EL (cell line): ENCODE data around the gene KRTAP10-9.
"Not testable (repeated sequence)": the region's sequence is repeated elsewhere in the genome, so short reads cannot be mapped to it uniquely, and the experiment has no call there.

Source experiments
- DNase-seq: peaks from one replicate; pipeline ENCODE4 v3.0.0-alpha.2; 2016

Gene KRTAP10-9

DNA sequence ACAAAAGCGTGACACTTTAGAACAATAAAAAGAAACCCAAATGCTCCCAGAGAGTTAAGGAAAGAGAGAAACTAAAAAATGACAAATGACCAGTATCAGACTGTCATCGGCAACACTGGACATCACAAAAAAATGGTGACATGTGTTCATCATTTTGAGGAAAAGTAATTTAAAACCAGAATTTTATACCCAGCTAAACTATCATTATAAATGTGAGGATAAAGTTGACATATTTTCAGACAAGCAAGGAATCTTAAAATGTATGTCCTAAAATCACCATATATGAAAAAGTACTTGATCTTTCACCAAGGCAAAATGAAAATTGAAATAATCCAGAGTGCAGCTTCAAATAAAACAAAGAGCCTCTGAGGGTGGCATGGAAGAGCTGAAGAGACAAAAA is 18.0 kb downstream of the KRTAP10-9 start:
- DNase-seq = no peak

DNA sequence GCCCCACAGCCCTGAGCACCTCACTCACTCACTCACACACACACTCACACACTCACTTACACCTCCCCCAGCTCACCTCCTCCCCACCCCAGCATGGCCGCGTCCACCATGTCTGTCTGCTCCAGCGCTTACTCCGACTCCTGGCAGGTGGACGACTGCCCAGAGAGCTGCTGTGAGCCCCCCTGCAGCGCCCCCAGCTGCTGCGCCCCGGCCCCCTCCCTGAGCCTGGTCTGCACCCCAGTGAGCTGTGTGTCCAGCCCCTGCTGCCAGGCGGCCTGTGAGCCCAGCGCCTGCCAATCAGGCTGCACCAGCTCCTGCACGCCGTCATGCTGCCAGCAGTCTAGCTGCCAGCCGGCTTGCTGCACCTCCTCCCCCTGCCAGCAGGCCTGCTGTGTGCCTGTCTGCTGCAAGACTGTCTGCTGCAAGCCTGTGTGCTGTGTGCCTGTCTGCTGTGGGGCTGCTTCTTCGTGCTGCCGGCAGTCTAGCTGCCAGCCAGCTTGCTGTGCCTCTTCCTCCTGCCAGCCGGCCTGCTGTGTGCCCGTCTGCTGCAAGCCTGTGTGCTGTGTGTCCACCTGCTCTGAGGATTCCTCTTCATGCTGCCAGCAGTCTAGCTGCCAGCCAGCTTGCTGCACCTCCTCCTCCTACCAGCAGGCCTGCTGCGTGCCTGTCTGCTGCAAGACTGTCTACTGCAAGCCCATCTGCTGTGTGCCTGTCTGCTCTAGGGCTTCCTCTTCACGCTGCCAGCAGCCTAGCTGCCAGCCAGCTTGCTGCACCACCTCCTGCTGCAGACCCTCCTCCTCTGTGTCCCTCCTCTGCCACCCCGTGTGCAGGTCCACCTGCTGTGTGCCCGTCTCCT is 19.7 kb downstream of the KRTAP10-9 start, which contains the start of gene KRTAP10-11:
KRTAP10-11 (plus strand) TSS at position 49 of the 856 bp plus-strand sequence; CDS start at position 94, 45 bp downstream.
- not testable (repeated sequence) for DNase-seq

DNA sequence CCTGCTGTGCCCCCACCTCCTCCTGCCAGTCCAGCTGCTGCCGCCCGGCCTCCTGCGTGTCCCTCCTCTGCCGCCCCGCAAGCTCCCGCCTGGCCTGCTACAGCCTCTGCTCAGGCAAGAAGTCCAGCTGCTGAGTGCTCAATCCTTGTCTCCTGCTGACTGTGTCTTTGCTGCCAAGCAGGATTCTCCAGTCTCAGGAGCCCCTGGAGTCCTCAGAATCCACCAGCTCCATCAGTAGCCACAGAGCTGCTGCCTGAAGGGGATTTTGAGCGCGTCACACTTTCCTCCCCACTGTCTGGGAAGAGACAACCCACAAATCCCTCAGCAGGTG is 20.3 kb downstream of the KRTAP10-9 start:
- DNase-seq = no peak

DNA sequence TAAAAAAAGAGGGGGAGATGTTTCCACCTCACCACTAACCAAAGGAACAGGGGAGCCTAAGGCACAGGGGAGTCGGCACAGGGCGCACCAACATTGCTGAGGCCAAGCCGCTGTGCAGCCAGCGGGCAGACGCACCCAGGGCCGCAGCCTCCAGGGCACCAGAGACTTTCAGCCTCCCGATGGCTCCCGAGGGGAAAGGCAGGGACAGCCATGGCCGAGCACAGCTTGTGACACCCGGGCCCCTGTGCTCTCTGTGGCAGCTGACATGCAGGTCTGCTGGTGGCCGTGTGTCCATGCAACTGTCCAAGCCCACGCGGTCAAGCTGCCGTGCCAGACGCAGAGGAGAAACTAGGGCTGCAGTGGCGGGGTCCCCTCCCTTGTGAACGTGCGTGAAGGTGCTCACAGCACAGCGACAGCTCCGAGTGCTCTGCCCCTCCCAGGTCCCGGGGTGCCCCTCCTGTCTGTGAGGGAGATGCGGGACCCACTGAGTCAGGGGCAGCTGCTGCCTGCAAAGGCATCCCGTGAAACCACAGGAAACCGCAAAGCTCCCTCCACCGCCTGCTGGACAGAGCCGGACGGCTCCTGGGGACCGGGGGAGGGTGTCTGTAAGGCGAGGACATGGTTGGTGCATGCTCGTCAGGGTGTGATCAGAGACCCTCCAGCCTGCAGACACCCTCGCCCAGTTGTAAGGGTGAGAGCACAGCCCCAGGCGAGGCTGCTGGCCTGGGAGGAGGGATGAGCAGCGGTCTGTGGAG is 21.8 kb downstream of the KRTAP10-9 start:
- DNase-seq = no peak

DNA sequence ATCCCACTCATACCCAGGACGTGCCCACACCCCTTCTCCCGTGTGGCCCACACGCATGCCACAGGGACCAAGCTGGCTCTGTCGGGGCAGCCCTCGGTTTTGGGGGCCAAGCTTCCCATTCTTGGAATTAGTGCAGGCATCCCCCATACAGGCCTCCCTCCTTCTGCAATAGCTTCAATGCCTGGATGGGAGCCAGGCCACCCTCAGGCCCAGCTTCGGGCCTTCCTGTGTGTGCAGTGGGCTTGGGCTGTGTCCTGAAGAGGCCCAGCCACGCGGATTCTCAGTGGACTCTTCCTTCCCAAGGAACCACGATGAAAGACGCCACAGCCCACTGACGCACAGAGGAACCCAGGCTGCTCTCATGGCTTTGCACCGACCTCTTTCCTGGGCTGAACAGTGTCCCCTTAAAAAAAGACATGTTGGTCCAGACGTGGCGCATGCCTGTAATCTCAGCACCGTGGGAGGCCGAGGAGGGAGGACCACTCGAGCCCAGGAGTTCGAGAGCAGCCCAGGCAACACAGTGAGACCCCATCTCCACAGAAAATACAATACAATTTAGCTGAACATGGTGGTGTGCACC is 22.7 kb downstream of the KRTAP10-9 start:
- DNase-seq = no peak

DNA sequence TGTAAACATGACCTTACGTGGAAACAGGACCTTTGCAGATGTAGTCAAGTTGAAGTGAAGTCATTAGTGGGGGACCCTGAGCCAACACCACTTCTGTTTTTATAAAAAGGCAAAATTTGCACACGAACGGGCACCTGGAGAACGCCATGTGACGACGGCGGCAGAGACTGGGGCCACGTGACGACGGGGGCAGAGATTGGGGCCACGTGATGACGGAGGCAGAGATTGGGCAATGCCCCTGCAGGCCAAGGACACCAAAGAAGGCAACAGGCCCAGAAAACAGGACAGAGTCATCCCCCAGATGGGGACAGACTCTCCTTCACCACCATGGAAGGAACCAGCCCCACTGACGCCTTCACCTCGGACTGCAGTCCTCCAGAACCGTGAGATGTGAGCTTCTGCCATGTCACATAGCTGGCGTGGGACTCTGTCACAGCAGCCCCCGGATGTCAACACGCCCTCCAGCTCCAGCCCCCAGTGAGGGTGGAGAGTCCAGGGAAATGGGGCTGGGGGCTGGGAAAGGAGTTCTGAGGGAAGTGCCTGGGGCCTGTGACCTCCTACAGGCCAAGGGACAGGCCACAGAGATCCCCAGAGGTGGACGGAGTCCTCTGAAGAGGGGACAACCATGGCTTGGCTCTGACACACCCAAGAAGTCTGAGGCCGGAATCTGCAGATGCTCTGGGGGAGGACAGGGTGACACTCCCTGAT is 23.5 kb downstream of the KRTAP10-9 start:
- DNase-seq = no peak

DNA sequence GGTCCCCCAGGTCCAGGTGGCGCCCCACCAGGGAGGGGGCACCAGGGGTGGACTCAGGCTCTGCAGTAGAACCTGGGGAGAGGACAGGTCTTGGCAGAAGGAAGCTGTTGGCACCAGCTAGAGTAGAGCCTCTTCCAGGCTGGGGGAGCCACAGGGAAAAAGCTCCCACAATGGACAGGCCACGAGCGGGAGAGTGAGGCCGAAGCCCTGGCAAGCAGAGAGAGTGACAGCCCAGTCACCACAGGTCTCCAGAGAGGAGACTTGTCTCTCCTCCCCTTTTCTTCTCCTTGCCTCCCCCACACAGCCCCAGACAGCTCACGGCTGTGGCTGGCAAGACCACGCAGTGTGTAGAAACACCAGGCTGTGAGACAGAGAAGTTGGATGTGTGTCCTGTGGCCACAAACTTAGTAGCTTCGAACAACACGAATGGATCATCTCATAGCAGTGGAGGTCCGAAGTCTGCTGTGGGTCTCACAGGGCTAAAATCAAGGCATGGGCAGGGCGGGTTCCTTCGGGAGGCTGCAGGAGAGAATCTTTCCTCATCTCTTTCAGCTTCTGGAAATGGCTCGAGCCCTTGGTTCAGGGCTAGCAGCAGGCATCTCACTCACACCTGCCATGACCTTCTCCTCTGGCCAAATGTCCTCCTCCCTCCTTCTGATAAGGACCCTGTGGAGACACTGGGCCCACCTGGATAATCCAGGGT is 24.2 kb downstream of the KRTAP10-9 start:
- DNase-seq = no peak

DNA sequence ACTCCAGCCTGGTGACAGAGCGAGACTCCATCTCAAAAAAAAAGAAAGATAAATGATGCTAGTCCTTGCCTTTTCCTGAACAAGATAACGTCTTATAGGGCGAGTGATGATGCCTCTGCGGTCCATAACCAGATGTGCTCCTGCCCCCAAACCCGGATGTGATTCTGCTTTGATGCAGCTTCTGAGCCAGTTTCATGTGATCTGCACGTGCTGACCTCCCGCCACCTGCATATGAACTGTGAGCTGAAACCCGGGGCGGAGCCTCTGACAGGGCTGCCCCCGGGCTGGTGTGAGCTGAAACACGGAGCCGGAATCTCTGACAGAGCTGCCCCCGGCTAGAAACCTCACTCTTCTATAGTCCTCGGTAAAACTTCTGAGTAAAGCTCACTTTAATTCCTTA is 26.2 kb downstream of the KRTAP10-9 start:
- no peak for DNase-seq

DNA sequence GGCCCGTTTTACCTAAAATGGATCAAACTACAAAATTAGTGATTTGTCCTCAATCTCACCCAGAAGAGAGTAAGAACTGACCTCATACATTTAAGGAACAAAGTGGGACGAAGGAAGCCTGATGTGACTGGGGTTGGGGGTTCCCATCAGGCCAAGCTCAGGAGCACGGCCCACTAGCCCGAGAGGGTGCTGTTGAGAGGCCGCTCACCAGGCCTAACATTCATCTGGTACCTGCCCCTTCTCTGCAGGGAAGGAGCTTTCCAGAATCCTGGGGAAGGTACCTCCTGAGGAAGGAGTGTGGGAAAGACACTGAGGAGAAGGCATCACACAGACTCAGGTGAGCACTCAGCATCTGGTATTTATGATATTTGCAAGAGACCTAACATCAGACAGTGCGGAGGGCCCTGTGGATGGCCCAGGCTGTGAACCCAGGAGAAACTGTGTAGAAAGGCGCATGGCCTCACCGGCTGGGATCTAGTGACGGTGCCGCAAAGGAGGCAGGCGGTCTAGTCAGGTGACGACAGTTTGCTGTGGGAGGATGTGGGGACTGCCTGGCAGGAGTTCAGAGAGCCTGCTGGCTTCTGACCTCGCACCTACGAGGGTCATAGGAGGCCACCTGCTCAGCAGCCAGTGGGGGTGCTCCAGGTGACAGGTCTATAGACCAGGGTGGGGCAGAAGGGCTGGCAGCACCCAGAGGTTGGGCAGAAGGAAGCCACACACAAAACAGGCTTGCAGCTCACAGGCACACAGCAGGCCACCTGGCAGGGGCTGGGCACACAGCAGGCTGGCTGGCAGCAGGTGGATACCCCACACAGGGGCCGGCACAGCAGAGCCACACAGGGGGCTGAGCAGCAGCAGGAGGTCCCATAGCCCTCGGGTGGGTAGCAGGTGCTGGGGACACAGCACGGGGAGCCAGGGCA is 27.0 kb downstream of the KRTAP10-9 start:
- no peak for DNase-seq

DNA sequence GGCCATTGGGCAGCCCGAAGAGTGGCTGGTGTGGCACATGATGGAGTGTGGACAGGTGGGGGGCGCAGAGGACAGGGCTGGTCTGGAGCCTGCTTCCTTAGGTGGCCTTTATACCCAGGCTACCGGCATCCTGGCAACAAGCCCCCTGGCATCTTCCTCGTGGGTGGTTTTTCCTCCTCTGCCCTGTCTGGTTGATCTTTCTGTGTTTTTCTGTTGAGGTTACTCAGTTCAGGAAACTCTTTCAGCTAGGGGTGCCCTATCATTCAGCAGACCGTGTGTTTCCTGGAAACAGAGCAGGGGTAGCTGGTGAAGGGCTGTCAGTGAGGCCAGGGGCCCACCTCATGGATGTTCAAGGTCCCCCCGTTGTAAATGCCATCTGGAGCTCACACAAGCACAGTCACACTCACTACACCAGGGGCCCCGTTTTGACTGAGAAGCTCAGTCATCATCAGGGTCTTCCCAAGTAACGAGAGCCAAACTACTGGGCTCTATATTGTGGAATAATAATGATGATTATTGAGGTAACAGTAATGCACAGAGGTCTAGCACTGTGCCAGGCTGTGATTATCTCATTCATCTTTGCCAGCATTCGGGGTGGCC is 27.8 kb downstream of the KRTAP10-9 start, which contains the start of gene KRTAP12-4:
KRTAP12-4 (minus strand) TSS at position 84 of the 600 bp plus-strand sequence; CDS start at position 39, 45 bp downstream.
- DNase-seq = no peak

DNA sequence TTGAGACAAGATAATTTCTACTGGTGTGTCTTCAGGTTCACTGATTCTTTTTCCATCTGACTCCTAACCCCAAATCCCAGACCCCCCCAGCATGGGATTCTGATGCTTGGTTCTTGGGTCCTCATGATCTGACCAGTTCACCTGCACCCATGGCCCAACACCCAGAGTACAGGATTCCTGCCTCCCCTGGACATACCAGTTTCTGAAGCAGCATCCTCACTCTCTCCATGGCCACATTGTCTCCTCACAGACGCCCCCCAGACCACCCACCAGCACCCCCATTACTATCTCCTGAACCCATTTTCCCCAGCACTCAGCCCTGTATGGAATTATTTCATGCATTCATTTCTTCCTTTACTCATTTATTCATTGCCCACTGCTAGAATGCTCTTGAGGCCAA is 30.0 kb downstream of the KRTAP10-9 start:
- no peak for DNase-seq

DNA sequence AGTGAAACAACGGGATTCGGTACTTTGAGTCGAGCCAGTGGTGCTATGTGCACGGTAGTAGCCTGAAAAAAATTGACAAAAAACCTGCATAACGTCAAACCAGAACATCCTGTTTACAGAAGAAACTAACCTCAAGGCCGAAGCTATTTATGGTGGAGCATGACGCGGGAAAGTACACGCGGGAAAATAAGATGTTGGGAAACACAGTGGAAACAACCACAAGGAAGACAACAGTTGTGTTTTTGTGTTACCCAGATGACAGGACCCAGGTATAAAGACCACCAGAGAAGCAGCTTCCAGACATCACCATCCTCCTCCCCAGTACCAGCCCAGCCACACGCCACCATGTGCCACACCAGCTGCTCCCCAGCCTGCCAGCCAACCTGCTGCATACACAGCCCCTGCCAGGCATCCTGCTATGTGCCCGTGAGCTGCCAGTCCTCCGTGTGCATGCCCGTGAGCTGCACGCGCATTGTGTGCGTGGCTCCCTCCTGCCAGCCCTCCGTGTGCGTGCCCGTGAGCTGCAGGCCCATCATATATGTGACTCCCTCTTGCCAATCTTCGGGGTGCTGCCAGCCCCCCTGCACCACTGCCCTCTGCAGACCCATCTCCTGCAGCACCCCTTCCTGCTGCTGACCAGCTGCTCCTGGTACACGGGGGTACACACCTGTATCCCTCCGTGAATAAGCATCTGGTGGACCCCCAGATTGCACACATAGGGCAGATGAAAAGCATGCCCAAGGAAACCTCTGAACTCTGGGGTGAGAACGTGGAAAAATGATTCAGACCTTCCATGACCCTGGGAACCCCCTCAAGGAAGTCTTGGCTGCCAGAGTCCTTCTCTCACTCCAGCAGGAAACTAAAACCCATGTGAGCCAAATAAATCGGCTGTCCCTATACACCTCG is 31.0 kb downstream of the KRTAP10-9 start, which contains the start of gene KRTAP12-3:
KRTAP12-3 (plus strand) TSS at position 298 of the 906 bp plus-strand sequence; CDS start at position 346, 48 bp downstream.
- no peak for DNase-seq

DNA sequence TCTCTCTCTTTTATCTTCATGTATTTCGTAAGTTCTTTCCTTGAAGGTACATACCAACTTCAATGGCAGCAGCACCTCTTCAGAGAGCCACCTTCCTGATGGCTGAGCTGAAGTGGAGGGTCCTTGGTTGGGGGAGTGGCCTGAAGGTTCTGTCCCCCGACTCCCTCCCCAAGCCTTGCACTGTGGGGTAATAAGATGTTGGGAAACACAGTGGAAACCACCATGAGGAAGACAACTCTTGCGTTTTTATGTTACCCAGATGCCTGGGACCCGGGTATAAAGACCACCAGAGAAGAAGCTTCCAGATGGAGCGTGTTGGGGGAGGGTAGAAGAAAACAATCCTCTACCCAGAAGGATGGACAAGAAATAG is 31.6 kb downstream of the KRTAP10-9 start:
- DNase-seq = no peak

DNA sequence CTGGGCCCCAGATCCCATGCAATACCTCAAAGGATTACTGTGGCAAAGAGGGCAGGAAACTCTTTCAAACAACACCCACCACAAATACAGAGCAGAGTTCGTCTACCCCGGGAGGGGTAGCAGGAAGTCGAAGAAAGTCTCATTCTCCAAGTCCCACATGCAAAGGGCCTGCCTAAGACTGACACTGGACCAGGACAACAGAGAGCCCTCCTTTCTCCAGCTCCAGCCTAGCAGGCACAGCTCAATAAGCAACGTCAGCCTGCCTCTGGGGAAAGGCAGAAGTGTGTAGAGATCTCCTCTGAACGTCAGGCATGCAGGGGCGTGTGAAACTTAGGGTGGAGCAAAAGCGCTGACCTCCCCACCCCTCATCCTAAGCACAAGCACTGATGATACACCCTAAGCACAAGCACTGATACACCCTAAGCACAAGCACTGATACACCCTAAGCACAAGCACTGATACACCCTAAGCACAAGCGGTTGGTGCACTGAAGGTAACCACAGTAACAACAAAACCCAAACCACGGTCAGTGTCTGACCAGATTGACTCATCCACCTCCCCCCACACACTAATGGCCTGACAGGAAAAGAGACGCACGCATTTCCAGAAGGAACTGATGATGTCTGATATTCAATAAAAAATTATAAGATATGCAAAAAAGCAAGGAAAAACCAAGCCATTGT is 32.2 kb downstream of the KRTAP10-9 start:
- no peak for DNase-seq

DNA sequence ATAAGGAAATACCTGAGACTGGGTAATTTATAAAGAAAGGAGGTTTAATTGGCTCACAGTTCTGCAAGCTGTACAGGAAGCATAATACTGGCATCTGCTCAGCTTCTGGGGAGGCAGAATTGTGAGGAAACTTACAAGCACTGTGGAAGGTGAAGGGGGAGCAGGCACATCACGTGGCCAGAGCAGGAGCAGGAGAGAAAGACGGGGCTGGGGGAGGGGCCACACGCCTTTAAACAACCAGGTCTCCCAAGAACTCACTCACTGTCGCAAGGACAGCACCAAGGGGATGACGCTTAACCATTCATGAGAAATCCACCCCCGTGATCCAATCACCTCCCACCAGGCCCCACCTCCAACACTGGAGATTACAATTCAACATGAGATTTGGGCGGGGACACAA is 34.7 kb downstream of the KRTAP10-9 start:
- not testable (repeated sequence) for DNase-seq

DNA sequence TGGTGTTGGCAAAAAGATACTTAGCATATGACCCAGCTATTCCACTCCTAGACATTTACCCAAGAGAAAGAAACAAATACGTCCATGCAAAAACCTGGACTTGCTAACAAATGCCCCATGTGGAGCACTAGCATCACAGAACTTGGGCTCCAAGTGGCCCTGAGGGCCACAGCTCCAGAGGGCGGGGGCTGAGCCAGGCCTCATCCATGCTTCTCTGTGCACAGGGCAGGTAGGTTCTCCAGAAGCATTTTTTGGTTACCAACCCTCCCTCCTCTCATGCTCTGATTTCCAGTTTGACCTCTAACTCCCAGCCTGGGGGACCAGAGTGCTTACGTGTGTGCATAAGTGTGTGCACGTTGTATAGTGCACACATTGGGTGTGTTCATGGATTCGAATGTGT is 37.8 kb downstream of the KRTAP10-9 start:
- no peak for DNase-seq

DNA sequence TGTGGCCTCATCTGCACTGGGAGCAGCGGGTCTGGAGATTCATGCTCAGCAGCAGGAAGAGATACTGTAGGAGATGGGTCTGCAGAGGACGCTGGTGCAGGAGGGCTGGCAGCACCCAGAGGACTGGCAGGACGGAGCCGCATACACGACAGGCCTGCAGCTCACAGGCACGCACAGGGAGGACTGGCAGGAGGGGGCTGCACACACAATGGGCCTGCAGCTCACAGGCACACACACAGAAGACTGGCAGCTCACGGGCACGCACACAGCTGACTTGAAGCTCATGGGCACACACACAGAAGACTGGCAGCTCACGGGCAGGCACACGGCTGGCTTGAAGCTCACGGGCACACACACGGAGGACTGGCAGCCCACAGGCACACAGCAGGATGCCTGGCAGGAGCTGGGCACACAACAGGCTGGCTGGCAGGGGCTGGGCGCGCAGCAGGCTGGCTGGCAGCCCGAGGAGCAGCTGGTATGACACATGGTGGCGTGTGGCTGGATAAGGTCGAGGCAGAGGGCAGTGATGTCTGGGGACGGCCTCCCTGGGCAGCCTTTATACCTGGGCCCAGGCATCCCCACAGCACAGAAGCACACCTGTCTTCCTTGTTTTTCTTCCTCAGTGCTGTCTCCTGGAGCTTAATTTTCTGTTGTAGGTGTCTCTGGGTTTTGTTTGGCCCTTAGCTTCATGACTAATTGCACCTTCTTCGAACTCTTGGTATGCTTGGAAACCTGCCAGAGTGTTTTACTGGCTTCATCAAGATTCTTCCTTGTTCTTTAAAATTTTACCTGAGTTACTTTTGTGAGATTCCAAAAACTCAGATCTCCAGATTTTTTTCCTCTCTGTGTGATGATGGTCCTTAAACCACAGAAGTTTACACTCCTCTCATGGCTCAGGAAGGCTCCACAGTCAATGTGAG is 39.8 kb downstream of the KRTAP10-9 start, which contains the start of gene KRTAP12-2:
KRTAP12-2 (minus strand) TSS at position 527 of the 920 bp plus-strand sequence; CDS start at position 486, 41 bp downstream.
- no peak for DNase-seq

DNA sequence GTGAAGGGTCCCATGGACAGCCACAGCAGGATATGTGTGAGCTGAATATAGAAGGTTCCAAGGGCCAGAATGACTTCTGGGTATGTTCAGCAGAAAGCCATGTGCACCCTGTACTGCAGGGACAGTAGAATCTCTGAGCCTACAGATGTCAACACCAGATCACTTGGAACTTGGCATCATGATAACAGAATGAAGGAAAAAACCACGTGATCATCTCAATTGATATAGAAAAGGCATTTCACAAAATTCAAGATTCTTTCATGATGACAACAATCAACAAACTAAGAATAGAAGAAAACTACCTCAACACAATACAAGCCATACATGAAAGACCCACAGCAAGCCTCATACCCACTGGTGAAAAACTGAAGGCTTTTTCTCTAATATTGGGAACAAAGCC is 40.7 kb downstream of the KRTAP10-9 start:
- no peak for DNase-seq
